ENCODE results near the gene MAP3K1.

DNA sequence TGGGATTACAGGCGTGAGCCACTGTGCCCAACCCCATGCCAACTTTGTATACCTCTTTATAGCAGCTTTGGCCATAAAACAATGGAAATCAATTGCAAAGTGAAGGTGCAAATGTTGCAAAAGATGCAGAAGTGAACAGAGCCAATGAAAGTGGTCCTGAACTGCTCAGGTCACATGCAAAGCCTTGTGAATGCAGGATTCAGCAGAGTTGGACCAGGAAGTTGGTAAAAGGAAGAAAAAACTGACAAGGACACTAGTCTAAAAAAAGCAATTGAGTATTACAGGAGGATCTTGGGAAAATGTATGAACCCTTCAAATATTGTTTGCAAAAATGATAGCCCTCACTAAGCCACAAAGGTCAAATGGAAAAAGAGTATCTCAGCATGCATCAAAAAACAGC is 4.5 kb upstream of the MAP3K1 start:
- no peak for TF ChIP-seq NELFE (IDR thresholded peaks at IDR 0.05; ENCODE audit: insufficient read depth, insufficient read length)
- no peak for TF ChIP-seq HDAC1 (IDR thresholded peaks at IDR 0.05)
- no peak for TF ChIP-seq MYNN (IDR thresholded peaks at IDR 0.05)
- TF ChIP-seq MYNN (CRISPR knock-in tag; IDR thresholded peaks at IDR 0.05), result no peak
- no peak for TF ChIP-seq SP1 (CRISPR knock-in tag; IDR thresholded peaks at IDR 0.05)
- TF ChIP-seq ZNF57 (CRISPR knock-in tag; IDR thresholded peaks at IDR 0.05), result no peak
- TF ChIP-seq ZNF217 (CRISPR knock-in tag; IDR thresholded peaks at IDR 0.05), result no peak
- TF ChIP-seq, protein P1, sequence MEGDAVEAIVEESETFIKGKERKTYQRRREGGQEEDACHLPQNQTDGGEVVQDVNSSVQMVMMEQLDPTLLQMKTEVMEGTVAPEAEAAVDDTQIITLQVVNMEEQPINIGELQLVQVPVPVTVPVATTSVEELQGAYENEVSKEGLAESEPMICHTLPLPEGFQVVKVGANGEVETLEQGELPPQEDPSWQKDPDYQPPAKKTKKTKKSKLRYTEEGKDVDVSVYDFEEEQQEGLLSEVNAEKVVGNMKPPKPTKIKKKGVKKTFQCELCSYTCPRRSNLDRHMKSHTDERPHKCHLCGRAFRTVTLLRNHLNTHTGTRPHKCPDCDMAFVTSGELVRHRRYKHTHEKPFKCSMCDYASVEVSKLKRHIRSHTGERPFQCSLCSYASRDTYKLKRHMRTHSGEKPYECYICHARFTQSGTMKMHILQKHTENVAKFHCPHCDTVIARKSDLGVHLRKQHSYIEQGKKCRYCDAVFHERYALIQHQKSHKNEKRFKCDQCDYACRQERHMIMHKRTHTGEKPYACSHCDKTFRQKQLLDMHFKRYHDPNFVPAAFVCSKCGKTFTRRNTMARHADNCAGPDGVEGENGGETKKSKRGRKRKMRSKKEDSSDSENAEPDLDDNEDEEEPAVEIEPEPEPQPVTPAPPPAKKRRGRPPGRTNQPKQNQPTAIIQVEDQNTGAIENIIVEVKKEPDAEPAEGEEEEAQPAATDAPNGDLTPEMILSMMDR (IDR thresholded peaks at IDR 0.05 in 2 of 3, conservative IDR thresholded peaks at IDR 0.05 in 1 of 3; ENCODE audit: insufficient read depth in 2 of 3, low read depth in 1 of 3, low read length in 3 of 3), result no peak
- no peak for TF ChIP-seq ZNF561 (CRISPR knock-in tag; conservative IDR thresholded peaks at IDR 0.05)
- no peak for TF ChIP-seq LEF1 (IDR thresholded peaks at IDR 0.05)
- TF ChIP-seq JUND (IDR thresholded peaks at IDR 0.05; ENCODE audit: borderline replicate concordance, low read depth, low read length), result no peak
- no peak for TF ChIP-seq JUND (tag; IDR thresholded peaks at IDR 0.05; ENCODE audit: borderline replicate concordance, low read depth, low read length)
- TF ChIP-seq NFYB (IDR thresholded peaks at IDR 0.05; ENCODE audit: extremely low read depth, insufficient read length), result no peak
